H9 (cell line): ENCODE measurements around the gene LGALS7. TPM values are rescaled to one million over a fixed set of nuclear protein-coding genes. Genes with fewer than 3 reads are reported as not detected.

Source experiments
- DNase-seq: peaks from one replicate; pipeline ENCODE4 v3.0.0-alpha.2; 2017
- H2AFZ ChIP-seq: one replicate; pipeline ENCODE4 v1.6.1; 2013; ENCODE audit warnings: mild to moderate bottlenecking, low read length, control low read depth, moderate library complexity
- H2AK5ac ChIP-seq: 2 replicates; pipeline ENCODE4 v1.6.1; 2013; ENCODE audit warnings: low read length, control low read depth, mixed read lengths; ENCODE audit not compliant: insufficient read length
- H2BK120ac ChIP-seq: one replicate; pipeline ENCODE4 v1.6.1; 2013; ENCODE audit warnings: low read depth, mild to moderate bottlenecking, low read length, control low read depth, inconsistent platforms; ENCODE audit not compliant: poor library complexity, severe bottlenecking
- H2BK12ac ChIP-seq: 2 replicates; pipeline ENCODE4 v1.6.1; 2013; ENCODE audit warnings: low read length, control low read depth, mixed read lengths, low read depth; ENCODE audit not compliant: insufficient read length
- H2BK15ac ChIP-seq: 2 replicates; pipeline ENCODE4 v1.6.1; 2013; ENCODE audit warnings: low read depth, low read length, control low read depth
- H2BK20ac ChIP-seq: one replicate; pipeline ENCODE4 v1.6.1; 2013; ENCODE audit warnings: low read depth, mild to moderate bottlenecking, low read length, control low read depth, inconsistent platforms; ENCODE audit not compliant: poor library complexity, severe bottlenecking
- H2BK5ac ChIP-seq: 2 replicates; pipeline ENCODE4 v1.6.1; 2013; ENCODE audit warnings: low read length, control low read depth, mixed read lengths; ENCODE audit not compliant: insufficient read length
- H3K14ac ChIP-seq: 2 replicates; pipeline ENCODE4 v1.6.1; 2013; ENCODE audit warnings: low read length, control low read depth; ENCODE audit not compliant: insufficient read depth
- H3K18ac ChIP-seq: 2 replicates; pipeline ENCODE4 v1.6.1; 2013; ENCODE audit warnings: low read depth, mild to moderate bottlenecking, mixed read lengths, low read length, control low read depth; ENCODE audit not compliant: insufficient read length
- H3K23ac ChIP-seq: 2 replicates; pipeline ENCODE4 v1.6.1; 2013; ENCODE audit warnings: low read length, control low read depth, mixed read lengths, low read depth; ENCODE audit not compliant: insufficient read length
- H3K23me2 ChIP-seq: 2 replicates; pipeline ENCODE4 v1.6.1; 2013; ENCODE audit warnings: low read depth, mild to moderate bottlenecking, mixed read lengths, low read length, control low read depth; ENCODE audit not compliant: insufficient read length, poor library complexity, severe bottlenecking
- H3K27ac ChIP-seq: 2 replicates; pipeline ENCODE4 v1.5.1; 2013; ENCODE audit warnings: low read length, control low read depth, mixed read lengths, low read depth; ENCODE audit not compliant: insufficient read length
- H3K27me3 ChIP-seq: 2 replicates; pipeline ENCODE4 v1.6.1; 2013; ENCODE audit warnings: low read length, control low read depth, inconsistent platforms; ENCODE audit not compliant: insufficient read depth
- H3K4ac ChIP-seq: 2 replicates; pipeline ENCODE4 v1.6.1; 2013; ENCODE audit warnings: low read depth, mild to moderate bottlenecking, control low read depth, inconsistent platforms, low read length, moderate library complexity
- H3K4me1 ChIP-seq: 2 replicates; pipeline ENCODE4 v1.6.1; 2013; ENCODE audit warnings: low read length, control low read depth, inconsistent platforms; ENCODE audit not compliant: insufficient read depth
- H3K4me2 ChIP-seq: 2 replicates; pipeline ENCODE4 v1.6.1; 2013; ENCODE audit warnings: low read length, control low read depth, mixed read lengths; ENCODE audit not compliant: insufficient read length, insufficient read depth
- H3K56ac ChIP-seq: 2 replicates; pipeline ENCODE4 v1.6.1; 2013; ENCODE audit warnings: low read depth, mild to moderate bottlenecking, mixed read lengths, low read length, control low read depth; ENCODE audit not compliant: insufficient read length
- H3K79me1 ChIP-seq: 2 replicates; pipeline ENCODE4 v1.6.1; 2013; ENCODE audit warnings: low read depth, mild to moderate bottlenecking, moderate library complexity, low read length, control low read depth, inconsistent platforms; ENCODE audit not compliant: insufficient read depth, poor library complexity, severe bottlenecking
- H3K79me2 ChIP-seq: 2 replicates; pipeline ENCODE4 v1.6.1; 2013; ENCODE audit warnings: low read length, control low read depth, inconsistent platforms; ENCODE audit not compliant: insufficient read depth
- H3K9ac ChIP-seq: 2 replicates; pipeline ENCODE4 v1.6.1; 2013; ENCODE audit warnings: low read length, control low read depth, mixed read lengths; ENCODE audit not compliant: insufficient read length; ENCODE audit errors: extremely low read depth
- H3K9me3 ChIP-seq: one replicate; pipeline ENCODE4 v1.6.1; 2013; ENCODE audit warnings: low read depth, low read length, inconsistent platforms; ENCODE audit not compliant: control insufficient read depth
- H3T11ph ChIP-seq: one replicate; pipeline ENCODE4 v1.6.1; 2013; ENCODE audit warnings: mild to moderate bottlenecking, low read length, control low read depth, inconsistent platforms
- H4K20me1 ChIP-seq: one replicate; pipeline ENCODE4 v1.6.1; 2013; ENCODE audit not compliant: control insufficient read depth, insufficient read length, insufficient read depth
- H4K5ac ChIP-seq: 2 replicates; pipeline ENCODE4 v1.6.1; 2013; ENCODE audit warnings: low read depth, mild to moderate bottlenecking, mixed read lengths, low read length, control low read depth; ENCODE audit not compliant: insufficient read length
- H4K8ac ChIP-seq: replicated peaks from 2 replicates; pipeline ENCODE4 v1.6.1; 2013; ENCODE audit warnings: low read length, control low read depth, mixed read lengths, low read depth; ENCODE audit not compliant: insufficient read length
- H4K91ac ChIP-seq: 2 replicates; pipeline ENCODE4 v1.6.1; 2013; ENCODE audit warnings: low read depth, mild to moderate bottlenecking, moderate library complexity, mixed read lengths, low read length, control low read depth; ENCODE audit not compliant: insufficient read length
- H3K27ac Mint-ChIP-seq, 3 experiments: 2 replicates in 2 of 3; 3 replicates in 1 of 3; pipeline ENCODE4 v1.8.0; 2020 to 2021; ENCODE audit warnings: mixed read lengths in 3 of 3, mild to moderate bottlenecking in 1 of 3, moderate library complexity in 1 of 3
- H3K27me3 Mint-ChIP-seq: 2 replicates; pipeline ENCODE4 v1.8.0; 2021; ENCODE audit warnings: low read depth, mild to moderate bottlenecking, moderate library complexity, mixed read lengths
- H3K36me3 Mint-ChIP-seq, 3 experiments: 2 replicates in 2 of 3; 3 replicates in 1 of 3; pipeline ENCODE4 v1.8.0; 2020 to 2021; ENCODE audit warnings: low read depth in 3 of 3, mixed read lengths in 3 of 3; ENCODE audit not compliant: insufficient read depth in 1 of 3
- H3K4me1 Mint-ChIP-seq, 2 experiments: 2 replicates each; pipeline ENCODE4 v1.8.0; 2020; ENCODE audit warnings: mixed read lengths in 2 of 2
- H3K4me3 Mint-ChIP-seq, 2 experiments: 2 replicates in 1 of 2; 3 replicates in 1 of 2; pipeline ENCODE4 v1.8.0; 2020 to 2021; ENCODE audit warnings: mild to moderate bottlenecking in 2 of 2, mixed read lengths in 2 of 2, moderate library complexity in 1 of 2
- H3K9me3 Mint-ChIP-seq, 2 experiments: 2 replicates in 1 of 2; 3 replicates in 1 of 2; pipeline ENCODE4 v1.8.0; 2020; ENCODE audit warnings: mild to moderate bottlenecking in 2 of 2, mixed read lengths in 2 of 2, moderate library complexity in 1 of 2
- CTCF ChIP-seq: fragments of 200-600 bp; sonication (generic); conservative IDR thresholded peaks from 3 replicates; pipeline ENCODE4 v1.8.0; 2021; ENCODE audit warnings: antibody characterized with exemption, mild to moderate bottlenecking
- WGBS: extraction: QIAGEN DNeasy Blood & Tissue Kit; methylation state at CpG from one replicate; pipeline ENCODE4 v1.1.7; 2013; ENCODE audit warnings: missing lambda C conversion rate, low lambda C conversion rate, mixed read lengths; ENCODE audit not compliant: insufficient read length; ENCODE audit errors: extremely low coverage; 5-methylcytosine and 5-hydroxymethylcytosine counted together
- total RNA-seq: library from RNA; stranded (reverse); gene quantifications from 2 replicates; pipeline ENCODE4 v1.2.1, GENCODE V29; 2021

Gene LGALS7
- total RNA-seq, 1 experiment from 2014 or later: not detected

- no peak overlapping the region for H2BK20ac ChIP-seq
- no CpG with 5 or more reads among the region's 20 CpGs for WGBS
- no peak for TF ChIP-seq CTCF
- peak; percentile 32 for DNase-seq
- H3K79me1 ChIP-seq: no peaks in the 10 kb centered on the region
- no peak overlapping the region for H2BK15ac ChIP-seq
- H2BK120ac ChIP-seq: no peak overlapping the region
- H3K4me1 Mint-ChIP-seq: peaks cover 0 to 5% of the 10 kb centered on the region in 2 experiments; a peak in 1 of 4 replicates
- no peak overlapping the region for H2BK5ac ChIP-seq
- H3K18ac ChIP-seq: no peak overlapping the region
- H2AK5ac ChIP-seq: no peak overlapping the region
- no peaks in the 10 kb centered on the region for H4K20me1 ChIP-seq
- H3K36me3 Mint-ChIP-seq: peaks cover 0 to 2% (median 0%) of the 10 kb centered on the region in 3 experiments; a peak in 2 of 7 replicates
- H3K14ac ChIP-seq: no peak overlapping the region
- H3K23ac ChIP-seq: no peak overlapping the region
- H3K9me3 Mint-ChIP-seq: no peaks in the 10 kb centered on the region; a peak in 1 of 5 replicates
- H3K4me3 Mint-ChIP-seq: no peak overlapping the region
- no peak overlapping the region for H4K91ac ChIP-seq
- no peaks in the 10 kb centered on the region for H3K79me2 ChIP-seq
- H3K56ac ChIP-seq: no peak overlapping the region
- peaks cover 20% of the 10 kb centered on the region for H3K27me3 Mint-ChIP-seq
- no peak overlapping the region for H3T11ph ChIP-seq
- H2AFZ ChIP-seq: no peak overlapping the region
- no peak overlapping the region for H3K9ac ChIP-seq
- H3K27ac ChIP-seq: no peak overlapping the region
- H3K27ac Mint-ChIP-seq: no peak overlapping the region
- no peaks in the 10 kb centered on the region for H3K23me2 ChIP-seq
- H3K4me2 ChIP-seq: no peak overlapping the region
- no peak overlapping the region for H2BK12ac ChIP-seq
- no peak overlapping the region for H4K8ac ChIP-seq
- no peak overlapping the region for H4K5ac ChIP-seq
- no peaks in the 10 kb centered on the region; the same call in 1 of the 2 replicates for H3K27me3 ChIP-seq
- H3K4ac ChIP-seq: no peak overlapping the region
- H3K4me1 ChIP-seq: no peaks in the 10 kb centered on the region
- H3K9me3 ChIP-seq: no peaks in the 10 kb centered on the region
Measured at GRCh38 chr19:38743394-38744297, 29.7 kb downstream of the LGALS7 start.
